ENCODE measurements around the gene EGFL7.

DNA sequence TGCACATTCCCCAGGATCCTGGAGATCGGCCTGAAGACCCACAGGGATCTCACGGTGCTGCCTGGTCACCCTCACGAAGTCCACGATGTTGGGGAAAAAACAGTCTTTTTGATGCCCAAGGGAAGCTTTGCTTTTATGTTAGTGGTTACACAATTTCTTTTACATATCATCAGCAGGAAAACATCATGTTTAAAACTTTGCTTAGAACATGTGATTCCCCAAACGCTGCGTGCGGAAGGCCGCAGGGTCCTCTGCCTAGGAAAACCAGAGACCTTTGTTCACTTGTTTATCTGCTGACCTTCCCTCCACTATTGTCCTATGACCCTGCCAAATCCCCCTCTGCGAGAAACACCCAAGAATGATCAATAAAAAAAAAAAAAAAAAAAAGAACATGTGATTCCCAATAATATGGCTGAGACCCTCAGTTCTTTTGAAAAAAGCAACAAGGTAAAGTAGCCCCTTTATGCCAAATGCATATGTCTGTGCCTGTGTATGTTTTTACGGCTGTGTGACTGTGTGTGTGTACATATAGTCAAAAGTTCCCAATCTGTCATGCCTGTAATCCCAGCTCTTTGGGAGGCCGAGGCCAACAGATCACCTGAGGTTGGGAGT is 36.0 kb downstream of the EGFL7 start:
- TF ChIP-seq, protein P1, sequence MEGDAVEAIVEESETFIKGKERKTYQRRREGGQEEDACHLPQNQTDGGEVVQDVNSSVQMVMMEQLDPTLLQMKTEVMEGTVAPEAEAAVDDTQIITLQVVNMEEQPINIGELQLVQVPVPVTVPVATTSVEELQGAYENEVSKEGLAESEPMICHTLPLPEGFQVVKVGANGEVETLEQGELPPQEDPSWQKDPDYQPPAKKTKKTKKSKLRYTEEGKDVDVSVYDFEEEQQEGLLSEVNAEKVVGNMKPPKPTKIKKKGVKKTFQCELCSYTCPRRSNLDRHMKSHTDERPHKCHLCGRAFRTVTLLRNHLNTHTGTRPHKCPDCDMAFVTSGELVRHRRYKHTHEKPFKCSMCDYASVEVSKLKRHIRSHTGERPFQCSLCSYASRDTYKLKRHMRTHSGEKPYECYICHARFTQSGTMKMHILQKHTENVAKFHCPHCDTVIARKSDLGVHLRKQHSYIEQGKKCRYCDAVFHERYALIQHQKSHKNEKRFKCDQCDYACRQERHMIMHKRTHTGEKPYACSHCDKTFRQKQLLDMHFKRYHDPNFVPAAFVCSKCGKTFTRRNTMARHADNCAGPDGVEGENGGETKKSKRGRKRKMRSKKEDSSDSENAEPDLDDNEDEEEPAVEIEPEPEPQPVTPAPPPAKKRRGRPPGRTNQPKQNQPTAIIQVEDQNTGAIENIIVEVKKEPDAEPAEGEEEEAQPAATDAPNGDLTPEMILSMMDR (IDR thresholded peaks at IDR 0.05), result no peak
- no peak for TF ChIP-seq POLR2A (IDR thresholded peaks at IDR 0.05)
